DND-41 (cell line): ENCODE measurements around the gene MAP6.

ENCODE experiments used
- EZH2 ChIP-seq: IDR thresholded peaks from 3 replicates; pipeline ENCODE4 v1.6.1; 2012; ENCODE audit warnings: borderline replicate concordance, low read depth, mild to moderate bottlenecking, moderate library complexity, low read length, inconsistent platforms; ENCODE audit not compliant: severe bottlenecking
- TF ChIP-seq, protein P1 (sequence below): IDR thresholded peaks from 2 replicates; pipeline ENCODE4 v1.5.1; 2012; ENCODE audit warnings: borderline replicate concordance, low read length, moderate library complexity, mild to moderate bottlenecking; ENCODE audit not compliant: poor library complexity, severe bottlenecking; ENCODE audit errors: extremely low read depth

DNA sequence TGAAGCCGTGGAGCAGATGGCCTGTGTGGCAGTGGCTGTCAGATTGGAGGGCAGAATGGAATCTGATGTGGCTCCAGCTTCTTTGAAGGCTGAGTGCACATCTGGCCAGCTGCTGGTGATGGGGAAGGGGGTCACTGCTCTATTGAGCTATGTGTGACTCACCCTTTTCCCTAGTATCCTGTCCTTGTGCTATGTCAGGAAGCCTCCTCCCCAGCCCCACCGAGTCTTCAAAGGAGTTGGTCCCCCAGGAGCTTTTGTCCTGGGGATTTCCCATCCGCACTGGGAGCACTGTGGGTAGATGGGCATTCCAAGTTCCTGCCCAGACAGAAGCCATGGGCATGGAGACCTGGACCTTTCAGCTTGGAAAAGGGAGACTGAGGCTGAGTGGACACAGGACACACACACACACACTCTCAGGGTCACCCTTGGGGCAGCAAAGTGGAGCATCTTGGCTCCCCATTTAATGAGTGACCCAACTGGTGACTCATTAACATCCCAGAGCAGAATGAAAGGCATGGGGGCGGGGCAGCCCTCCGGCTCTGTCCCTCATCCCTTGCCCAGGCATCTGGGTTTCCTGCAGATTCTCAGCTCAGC, 103.5 kb downstream of the MAP6 start:
- TF ChIP-seq, protein P1, sequence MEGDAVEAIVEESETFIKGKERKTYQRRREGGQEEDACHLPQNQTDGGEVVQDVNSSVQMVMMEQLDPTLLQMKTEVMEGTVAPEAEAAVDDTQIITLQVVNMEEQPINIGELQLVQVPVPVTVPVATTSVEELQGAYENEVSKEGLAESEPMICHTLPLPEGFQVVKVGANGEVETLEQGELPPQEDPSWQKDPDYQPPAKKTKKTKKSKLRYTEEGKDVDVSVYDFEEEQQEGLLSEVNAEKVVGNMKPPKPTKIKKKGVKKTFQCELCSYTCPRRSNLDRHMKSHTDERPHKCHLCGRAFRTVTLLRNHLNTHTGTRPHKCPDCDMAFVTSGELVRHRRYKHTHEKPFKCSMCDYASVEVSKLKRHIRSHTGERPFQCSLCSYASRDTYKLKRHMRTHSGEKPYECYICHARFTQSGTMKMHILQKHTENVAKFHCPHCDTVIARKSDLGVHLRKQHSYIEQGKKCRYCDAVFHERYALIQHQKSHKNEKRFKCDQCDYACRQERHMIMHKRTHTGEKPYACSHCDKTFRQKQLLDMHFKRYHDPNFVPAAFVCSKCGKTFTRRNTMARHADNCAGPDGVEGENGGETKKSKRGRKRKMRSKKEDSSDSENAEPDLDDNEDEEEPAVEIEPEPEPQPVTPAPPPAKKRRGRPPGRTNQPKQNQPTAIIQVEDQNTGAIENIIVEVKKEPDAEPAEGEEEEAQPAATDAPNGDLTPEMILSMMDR = no peak
- no peak for TF ChIP-seq EZH2
